Stimulated activated naive CD8-positive, alpha-beta T cell treated with anti-CD3 and anti-CD28 coated beads, Interleukin-15, Interleukin-2, amounts not matched to agents 100 ng/mL and 50 ng/mL, for 24 hours (primary cell): Measurements from ENCODE around the gene AKAP7.

Experiments
- H3K27ac Mint-ChIP-seq: one replicate; pipeline ENCODE4 v1.8.0; 2021; ENCODE audit warnings: mild to moderate bottlenecking, mixed read lengths
- H3K27me3 Mint-ChIP-seq: one replicate; pipeline ENCODE4 v1.8.0; 2021; ENCODE audit warnings: mixed read lengths
- H3K36me3 Mint-ChIP-seq: one replicate; pipeline ENCODE4 v1.8.0; 2021; ENCODE audit warnings: low read depth, mixed read lengths
- H3K4me1 Mint-ChIP-seq: one replicate; pipeline ENCODE4 v1.8.0; 2021; ENCODE audit warnings: low read depth, mixed read lengths
- H3K4me3 Mint-ChIP-seq: one replicate; pipeline ENCODE4 v1.8.0; 2021; ENCODE audit warnings: mild to moderate bottlenecking, mixed read lengths
- H3K9me3 Mint-ChIP-seq: one replicate; pipeline ENCODE4 v1.8.0; 2021; ENCODE audit warnings: mixed read lengths

Gene AKAP7

DNA sequence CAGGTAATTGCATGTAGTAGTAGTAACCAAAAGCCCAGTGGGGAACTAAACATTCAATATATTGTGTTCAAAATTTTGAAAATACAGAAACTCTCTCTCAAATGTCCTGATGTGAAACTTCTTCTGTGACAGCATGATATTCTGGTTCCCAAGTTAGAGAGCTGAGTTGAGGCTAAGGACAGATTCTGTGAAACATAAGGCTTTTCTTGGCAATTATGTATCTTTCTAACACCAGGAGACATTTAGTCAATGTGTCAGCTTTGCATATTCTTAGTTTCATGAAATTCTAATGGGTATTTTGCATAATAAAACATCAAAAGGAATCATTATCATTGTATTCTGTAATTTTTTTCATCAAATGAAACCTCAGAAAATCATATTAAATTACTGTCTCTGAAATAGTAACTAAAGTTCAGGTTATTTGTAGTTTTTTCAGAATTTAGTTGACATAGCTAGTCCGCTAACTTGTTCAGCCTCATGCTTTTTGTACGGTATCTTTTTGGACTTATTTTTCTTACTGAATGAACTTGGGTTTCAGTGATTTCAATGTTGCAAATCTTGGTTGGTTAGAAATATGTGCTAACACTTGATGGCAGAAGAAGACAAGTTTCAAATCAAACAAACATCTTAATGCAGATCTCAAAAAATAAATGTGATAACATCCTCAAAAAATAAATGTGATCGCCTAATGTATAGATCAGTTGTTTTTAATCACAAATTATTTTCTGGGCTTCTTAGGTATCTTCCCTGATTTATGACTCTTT, 70.4 kb downstream of the AKAP7 start:
- Mint-ChIP-seq H3K36me3 (peaks cover 5% of the 10 kb centered on the region), H3K27me3 (no peaks in the 10 kb centered on the region), H3K4me1 (peaks cover 54% of the 10 kb centered on the region), H3K9me3 (peaks cover 1% of the 10 kb centered on the region), H3K4me3 (no peak overlapping the region), H3K27ac (no peak overlapping the region)

DNA sequence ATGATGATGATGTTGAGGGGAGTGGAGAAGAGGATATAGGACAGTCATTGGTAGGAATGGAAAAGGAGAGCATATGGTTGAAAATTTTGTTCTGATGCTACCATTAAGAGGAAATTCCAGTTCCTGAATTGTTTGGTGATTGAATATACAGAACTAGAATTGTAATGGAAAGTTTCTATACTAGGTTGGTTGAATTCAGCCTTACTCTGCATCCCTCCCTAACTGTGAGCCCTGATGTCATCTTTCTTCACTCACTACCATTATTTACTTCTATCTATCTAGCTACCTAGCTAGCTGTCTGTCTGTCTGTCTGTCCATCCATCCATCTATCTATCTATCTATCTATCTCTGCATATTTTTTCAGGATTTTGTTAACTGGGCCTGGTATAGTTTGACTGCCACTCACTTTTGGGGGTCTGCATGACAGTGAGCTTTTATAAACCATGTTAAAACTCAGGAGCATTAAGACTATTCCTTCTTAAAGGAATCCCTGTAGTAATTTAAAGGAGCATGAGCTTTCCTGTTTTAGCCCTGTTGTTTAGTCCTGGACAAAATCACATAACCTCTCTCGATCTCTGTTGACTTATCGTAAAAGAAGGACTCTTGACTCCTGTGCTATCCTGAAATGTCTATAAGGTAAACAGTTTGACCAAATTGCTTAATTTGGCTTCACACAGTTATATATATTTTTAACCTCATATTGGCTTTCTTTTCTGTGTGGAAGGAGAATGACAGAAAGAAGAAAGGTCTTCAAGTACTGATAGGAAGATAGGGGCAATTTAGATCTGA, 71.4 kb downstream of the AKAP7 start:
- Mint-ChIP-seq H3K27me3 (no peaks in the 10 kb centered on the region), H3K4me1 (peaks cover 50% of the 10 kb centered on the region), H3K9me3 (peaks cover 4% of the 10 kb centered on the region), H3K4me3 (no peak overlapping the region), H3K27ac (no peak overlapping the region), H3K36me3 (peaks cover 8% of the 10 kb centered on the region)

DNA sequence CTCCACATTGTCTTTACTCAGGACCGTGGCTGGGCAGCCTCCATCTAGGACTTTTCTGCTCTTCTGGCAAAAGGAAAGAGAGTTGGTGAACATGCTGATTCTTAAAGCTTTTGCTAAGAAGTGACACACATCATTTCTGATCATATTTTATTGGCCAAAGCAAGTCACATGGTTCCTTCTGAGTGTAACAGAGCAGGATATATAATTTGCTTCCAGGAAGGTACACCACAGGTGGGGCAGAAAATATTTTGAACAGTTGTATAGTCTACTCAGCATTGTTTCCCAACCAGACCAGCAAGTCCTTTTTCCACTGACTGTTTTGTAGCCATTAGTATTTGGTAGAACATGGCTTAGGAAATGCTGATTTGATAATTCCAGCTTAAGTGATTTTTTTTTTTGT, 73.5 kb downstream of the AKAP7 start:
- Mint-ChIP-seq H3K9me3 (peaks cover 4% of the 10 kb centered on the region), H3K27ac (no peak overlapping the region), H3K4me1 (peaks cover 52% of the 10 kb centered on the region), H3K36me3 (peaks cover 8% of the 10 kb centered on the region), H3K27me3 (no peaks in the 10 kb centered on the region), H3K4me3 (no peak overlapping the region)

DNA sequence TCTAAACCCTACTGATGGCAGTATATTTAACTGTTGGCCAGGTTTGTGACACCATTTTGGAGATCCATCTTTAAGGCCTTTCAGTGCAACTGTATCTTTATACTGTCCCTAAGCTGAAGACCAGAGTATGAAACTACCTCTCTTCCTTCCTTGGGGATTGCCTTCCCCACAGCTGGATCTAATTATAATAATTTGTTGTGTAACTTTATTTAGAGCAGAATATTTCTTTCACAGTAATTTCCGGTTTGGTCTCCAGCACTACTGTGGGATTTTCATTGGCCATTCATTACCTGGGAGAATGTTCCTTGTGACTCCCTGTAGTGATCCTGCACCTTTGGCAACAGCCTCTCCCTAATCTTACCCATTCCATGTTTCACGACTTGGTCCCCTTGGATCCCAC, 75.2 kb downstream of the AKAP7 start:
- peaks cover 4% of the 10 kb centered on the region for H3K9me3 Mint-ChIP-seq
- H3K4me3 Mint-ChIP-seq: no peak overlapping the region
- H3K27ac Mint-ChIP-seq: no peak overlapping the region
- H3K27me3 Mint-ChIP-seq: no peaks in the 10 kb centered on the region
- H3K4me1 Mint-ChIP-seq: peaks cover 54% of the 10 kb centered on the region
- peaks cover 8% of the 10 kb centered on the region for H3K36me3 Mint-ChIP-seq

DNA sequence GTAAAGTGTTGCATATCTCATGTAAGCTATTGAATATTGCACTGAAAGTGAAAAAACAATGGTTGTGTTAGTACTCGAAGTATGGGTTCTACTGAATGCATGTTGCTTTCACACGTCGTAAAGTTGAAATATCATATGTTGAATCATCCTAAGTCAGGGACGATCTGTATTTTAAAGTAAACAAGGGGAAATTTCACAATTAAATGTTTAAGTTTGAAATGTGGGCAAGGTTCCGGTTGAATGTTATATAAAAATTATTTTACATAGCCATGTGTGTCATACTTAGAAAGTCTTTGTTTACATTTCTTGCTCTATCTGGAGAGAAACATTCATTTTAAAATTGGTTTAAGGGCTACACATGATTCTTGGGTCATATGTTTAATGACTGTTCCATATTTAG, 76.8 kb downstream of the AKAP7 start:
- H3K4me3 Mint-ChIP-seq: no peak overlapping the region
- no peaks in the 10 kb centered on the region for H3K27me3 Mint-ChIP-seq
- H3K9me3 Mint-ChIP-seq: peaks cover 4% of the 10 kb centered on the region
- peaks cover 50% of the 10 kb centered on the region for H3K4me1 Mint-ChIP-seq
- no peak overlapping the region for H3K27ac Mint-ChIP-seq
- H3K36me3 Mint-ChIP-seq: peaks cover 6% of the 10 kb centered on the region

DNA sequence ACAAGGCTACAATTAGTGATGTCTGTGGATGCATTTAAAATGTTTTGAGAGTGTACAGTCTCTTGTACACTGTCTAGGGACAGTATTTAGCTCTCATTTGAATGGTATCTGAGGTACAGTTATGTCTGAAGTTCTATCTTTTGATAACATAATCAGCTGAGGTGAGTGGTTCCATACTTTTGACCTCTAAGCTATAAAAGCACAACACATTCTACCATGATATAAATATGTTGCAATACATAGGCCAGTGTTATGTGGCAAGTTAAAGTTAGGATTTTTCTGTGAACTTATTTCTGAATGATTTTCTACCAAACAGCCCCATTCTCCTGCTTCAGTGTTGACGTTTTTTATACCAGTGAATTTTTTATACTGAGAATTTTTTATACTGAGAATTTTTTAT, 77.6 kb downstream of the AKAP7 start:
- no peaks in the 10 kb centered on the region for H3K27me3 Mint-ChIP-seq
- H3K4me1 Mint-ChIP-seq: peaks cover 45% of the 10 kb centered on the region
- H3K4me3 Mint-ChIP-seq: no peak overlapping the region
- H3K9me3 Mint-ChIP-seq: peaks cover 4% of the 10 kb centered on the region
- H3K27ac Mint-ChIP-seq: no peak overlapping the region
- peaks cover 5% of the 10 kb centered on the region for H3K36me3 Mint-ChIP-seq

DNA sequence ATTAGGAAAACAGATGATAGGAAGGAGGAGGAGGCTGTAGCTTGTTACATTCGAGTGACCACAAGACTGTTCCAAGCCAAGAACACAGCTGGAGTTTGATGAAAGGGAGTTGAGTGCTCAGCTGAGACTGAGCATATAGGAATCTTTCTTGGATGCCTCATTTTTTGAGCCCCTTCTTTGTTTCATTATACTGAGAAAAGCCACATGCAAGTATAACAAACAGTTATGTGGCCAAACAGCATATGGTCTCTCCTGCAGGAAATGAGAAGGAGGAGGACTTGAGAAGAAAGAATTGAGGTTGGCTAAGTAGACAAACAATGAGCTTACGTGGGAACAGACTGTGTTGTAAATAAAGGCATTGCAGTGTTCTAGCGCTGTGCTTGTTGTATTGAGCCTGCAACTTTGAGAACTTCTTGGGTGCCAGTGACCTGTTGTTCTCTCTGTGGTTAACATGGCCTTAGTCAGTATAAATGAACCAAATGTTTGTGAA, 78.3 kb downstream of the AKAP7 start:
- Mint-ChIP-seq H3K27me3 (no peaks in the 10 kb centered on the region), H3K9me3 (peaks cover 4% of the 10 kb centered on the region), H3K4me1 (peaks cover 42% of the 10 kb centered on the region), H3K27ac (no peak overlapping the region), H3K36me3 (peaks cover 5% of the 10 kb centered on the region), H3K4me3 (no peak overlapping the region)

DNA sequence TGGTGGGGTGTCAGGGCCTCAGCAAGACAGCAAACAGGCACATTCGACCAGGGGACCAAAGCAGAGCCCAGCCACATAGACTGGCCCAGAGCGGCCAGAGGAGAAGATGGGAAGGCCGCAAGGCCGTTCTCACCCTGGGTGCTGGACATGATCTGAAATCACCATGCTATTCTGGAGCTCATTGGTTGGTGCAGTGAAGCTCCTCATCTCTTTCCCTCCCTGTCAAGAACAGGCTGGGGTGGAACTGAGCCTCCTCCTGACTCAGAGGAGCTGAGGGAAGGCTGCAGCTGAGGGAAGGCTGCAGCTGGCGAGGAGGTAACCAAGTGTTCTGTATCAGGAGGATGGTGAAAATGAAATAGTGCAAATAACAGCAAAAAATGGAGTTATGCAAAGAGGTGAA, 80.0 kb downstream of the AKAP7 start:
- Mint-ChIP-seq H3K36me3 (peaks cover 12% of the 10 kb centered on the region), H3K27ac (no peak overlapping the region), H3K4me1 (peaks cover 40% of the 10 kb centered on the region), H3K9me3 (peaks cover 4% of the 10 kb centered on the region), H3K4me3 (no peak overlapping the region), H3K27me3 (no peaks in the 10 kb centered on the region)

DNA sequence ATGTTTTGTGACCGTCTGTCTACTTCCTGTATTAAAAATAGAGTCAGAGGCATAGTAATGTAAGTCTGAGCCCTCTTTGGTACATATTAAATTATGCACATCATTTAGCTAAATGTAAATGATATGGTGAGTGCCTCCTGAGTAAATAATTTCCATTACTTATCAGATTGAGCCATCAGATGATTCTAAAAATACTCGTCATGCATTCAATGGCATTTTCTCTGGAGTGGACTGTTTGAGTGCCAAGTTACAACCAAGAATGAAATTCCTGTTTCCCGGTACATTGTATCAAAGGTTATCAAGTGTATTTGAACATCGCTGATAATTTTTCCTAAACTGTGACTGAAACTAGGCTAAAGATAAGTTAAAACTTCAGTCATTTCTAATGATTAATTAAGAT, 81.0 kb downstream of the AKAP7 start:
- Mint-ChIP-seq H3K27ac (no peak overlapping the region), H3K9me3 (no peaks in the 10 kb centered on the region), H3K4me1 (peaks cover 40% of the 10 kb centered on the region), H3K36me3 (peaks cover 16% of the 10 kb centered on the region), H3K27me3 (no peaks in the 10 kb centered on the region), H3K4me3 (no peak overlapping the region)

DNA sequence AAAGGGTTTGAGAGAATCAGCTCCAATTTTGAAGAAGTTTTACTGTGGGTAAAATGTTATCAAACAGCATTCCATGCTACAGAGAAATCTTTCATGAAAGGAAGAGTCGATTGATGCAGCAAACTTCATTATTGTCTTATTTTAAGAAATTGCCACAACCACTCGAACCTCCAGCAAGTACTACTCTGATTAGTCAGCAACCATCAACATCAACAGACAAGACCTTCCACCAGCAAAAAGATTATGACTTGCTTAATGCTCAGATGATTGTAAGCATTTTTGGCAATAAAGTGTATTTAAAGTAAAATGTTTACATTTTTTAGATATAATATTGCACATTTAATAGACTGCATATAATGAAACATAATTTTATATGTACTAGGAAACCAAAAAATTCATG, 87.5 kb downstream of the AKAP7 start:
- Mint-ChIP-seq H3K4me1 (peaks cover 13% of the 10 kb centered on the region), H3K4me3 (no peak overlapping the region), H3K27me3 (no peaks in the 10 kb centered on the region), H3K36me3 (peaks cover 27% of the 10 kb centered on the region), H3K27ac (no peak overlapping the region), H3K9me3 (no peaks in the 10 kb centered on the region)

DNA sequence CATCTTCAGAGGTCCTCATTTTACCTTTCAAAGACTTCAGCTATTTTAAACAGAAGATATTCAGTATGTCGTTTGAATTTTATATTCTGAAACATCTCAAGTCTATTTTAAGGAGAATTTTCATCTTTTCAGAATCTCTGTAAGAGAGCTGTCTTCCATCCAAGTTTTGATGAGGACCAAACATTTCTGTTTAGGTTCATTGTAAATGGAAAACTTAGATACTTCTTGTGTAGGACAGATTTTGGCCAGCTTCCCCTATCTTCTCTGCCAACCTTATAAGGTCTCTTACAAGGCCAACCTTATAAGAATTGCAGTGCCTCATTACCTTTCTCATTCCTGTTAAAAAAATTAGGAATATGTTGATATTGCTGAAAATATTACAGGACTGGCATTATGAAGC, 88.1 kb downstream of the AKAP7 start:
- Mint-ChIP-seq H3K27me3 (no peaks in the 10 kb centered on the region), H3K4me3 (no peak overlapping the region), H3K9me3 (no peaks in the 10 kb centered on the region), H3K27ac (no peak overlapping the region), H3K36me3 (peaks cover 27% of the 10 kb centered on the region), H3K4me1 (peaks cover 13% of the 10 kb centered on the region)

DNA sequence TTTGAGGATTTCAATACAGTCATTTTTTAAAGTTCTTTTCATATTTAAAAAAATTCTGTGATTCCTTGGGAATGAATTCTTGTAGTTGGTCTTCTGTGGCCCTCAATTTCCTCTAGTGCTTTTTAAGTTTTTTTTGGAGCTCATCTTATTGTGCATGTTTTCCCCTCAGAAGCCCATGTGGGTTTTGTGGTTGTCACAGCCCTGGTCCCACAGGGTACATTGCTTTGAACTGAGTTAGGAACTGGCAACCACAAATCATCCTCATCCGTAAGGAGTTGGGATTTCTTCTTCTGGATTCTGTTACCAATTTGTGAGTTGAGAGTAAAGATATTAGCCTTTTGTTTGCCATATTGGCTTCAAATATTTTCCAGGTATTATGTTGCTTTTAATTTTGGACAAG, 89.9 kb downstream of the AKAP7 start:
- Mint-ChIP-seq H3K27ac (no peak overlapping the region), H3K4me3 (no peak overlapping the region), H3K9me3 (no peaks in the 10 kb centered on the region), H3K36me3 (peaks cover 22% of the 10 kb centered on the region), H3K27me3 (no peaks in the 10 kb centered on the region), H3K4me1 (peaks cover 13% of the 10 kb centered on the region)

DNA sequence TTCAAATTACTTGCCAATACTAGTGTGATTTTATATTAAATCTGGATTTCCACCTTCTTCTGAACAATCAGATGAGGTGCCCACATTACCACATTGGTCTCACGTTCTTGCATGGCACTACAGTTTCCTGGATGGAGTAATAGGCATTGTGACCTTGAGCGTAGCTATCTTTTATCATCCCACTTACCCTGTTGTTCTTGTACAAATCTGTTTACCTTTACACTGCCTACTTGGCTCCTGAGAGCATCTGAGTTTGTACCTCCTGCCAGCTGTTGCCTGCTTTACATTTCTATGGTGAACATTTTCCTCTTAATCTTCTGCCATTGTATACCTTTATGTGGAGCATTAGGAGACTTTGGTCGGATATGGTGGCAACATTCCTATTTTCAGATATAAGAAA, 90.7 kb downstream of the AKAP7 start:
- Mint-ChIP-seq H3K27ac (no peak overlapping the region), H3K36me3 (peaks cover 20% of the 10 kb centered on the region), H3K4me3 (no peak overlapping the region)

DNA sequence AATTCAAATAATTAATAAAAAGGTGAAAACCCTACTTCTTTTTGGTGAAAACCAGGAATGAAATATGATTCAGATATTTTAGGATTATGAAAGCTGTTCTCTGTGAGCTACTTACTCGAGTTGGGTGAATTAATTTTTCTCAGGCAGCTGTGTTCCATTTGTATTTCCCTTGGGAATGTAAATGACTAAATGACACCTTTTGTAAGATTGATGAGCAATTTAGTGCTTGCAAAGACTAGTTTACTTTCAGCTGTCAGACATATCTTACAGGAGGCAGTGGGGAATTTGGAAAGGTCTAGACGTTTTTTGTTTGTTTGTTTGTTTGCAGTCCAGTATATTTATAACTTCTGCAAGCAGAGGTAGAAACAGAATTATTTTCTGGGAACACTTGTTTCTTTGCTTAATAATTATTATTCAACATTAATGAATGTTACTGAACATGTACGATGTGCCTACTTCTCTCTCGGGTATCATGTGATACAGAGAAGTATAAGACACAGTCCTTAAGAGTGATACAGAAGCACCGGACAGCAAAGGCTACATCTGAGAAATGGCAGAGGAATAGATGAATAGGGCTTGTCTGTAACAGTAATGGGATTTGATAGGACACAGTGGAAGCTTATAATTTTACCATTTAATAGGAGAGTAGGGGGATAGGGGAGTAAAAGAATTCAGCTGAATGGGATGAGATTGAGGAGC, 91.3 kb downstream of the AKAP7 start:
- H3K4me3 Mint-ChIP-seq: no peak overlapping the region
- no peaks in the 10 kb centered on the region for H3K27me3 Mint-ChIP-seq
- H3K36me3 Mint-ChIP-seq: peaks cover 15% of the 10 kb centered on the region
- no peaks in the 10 kb centered on the region for H3K9me3 Mint-ChIP-seq
- peaks cover 18% of the 10 kb centered on the region for H3K4me1 Mint-ChIP-seq
- no peak overlapping the region for H3K27ac Mint-ChIP-seq

More for the DNA sequence above, 90.7 kb downstream of the AKAP7 start:
- Mint-ChIP-seq H3K27me3 (no peaks in the 10 kb centered on the region), H3K9me3 (no peaks in the 10 kb centered on the region), H3K4me1 (peaks cover 15% of the 10 kb centered on the region)

DNA sequence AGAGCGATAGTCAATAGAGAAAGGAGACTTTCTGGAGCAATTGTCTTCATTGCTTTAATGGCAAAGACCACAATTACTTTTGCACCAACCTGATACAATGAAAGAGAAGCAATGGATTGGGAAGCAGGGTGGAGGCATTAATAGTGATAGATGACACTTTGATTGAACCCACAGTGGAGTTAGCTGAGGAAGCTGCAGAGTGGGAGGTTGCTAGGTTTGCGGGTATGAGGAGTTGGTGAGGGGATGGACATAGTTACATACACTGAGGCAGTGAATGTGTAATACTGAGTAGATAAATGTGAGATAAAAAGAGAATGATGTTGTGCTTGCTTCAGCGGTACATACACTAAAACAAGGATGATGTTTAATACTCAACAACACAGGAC, 91.9 kb downstream of the AKAP7 start:
- H3K36me3 Mint-ChIP-seq: peaks cover 10% of the 10 kb centered on the region
- H3K4me3 Mint-ChIP-seq: no peak overlapping the region
- no peak overlapping the region for H3K27ac Mint-ChIP-seq
- H3K4me1 Mint-ChIP-seq: peaks cover 18% of the 10 kb centered on the region
- no peaks in the 10 kb centered on the region for H3K9me3 Mint-ChIP-seq
- H3K27me3 Mint-ChIP-seq: no peaks in the 10 kb centered on the region
